GM18508 (cell line): Measurements from ENCODE around the gene UTP20.
"Not testable (repeated sequence)": the region's sequence is repeated elsewhere in the genome, so short reads cannot be mapped to it uniquely, and the experiment has no call there.

Experiments
- ATAC-seq: cut with Tn5 transposase; IDR thresholded peaks from one replicate; pipeline ENCODE4 v1.9.1; 2021; ENCODE audit warnings: moderate number of reproducible peaks; ENCODE audit not compliant: insufficient read depth, unreplicated experiment

UTP20 gene

GRCh38 chr12:101323255-101323654 is 43.4 kb downstream of the UTP20 start:
- no peak for ATAC-seq

- ATAC-seq: no peak
These were observed 45.7 kb downstream of the UTP20 start for GRCh38 chr12:101325590-101325989.

GRCh38 chr12:101327051-101327450 is 47.1 kb downstream of the UTP20 start:
- ATAC-seq: no peak

GRCh38 chr12:101327546-101327945 is 47.6 kb downstream of the UTP20 start:
- no peak for ATAC-seq

- ATAC-seq: no peak
These were observed 49.0 kb downstream of the UTP20 start for GRCh38 chr12:101328917-101329316.

- ATAC-seq: no peak
These were observed 50.7 kb downstream of the UTP20 start for GRCh38 chr12:101330631-101331030.

- no peak for ATAC-seq
These were observed 56.5 kb downstream of the UTP20 start for GRCh38 chr12:101336437-101336836.

- no peak for ATAC-seq
These were observed 58.2 kb downstream of the UTP20 start for GRCh38 chr12:101338087-101338486.

- no peak for ATAC-seq
These were observed 64.0 kb downstream of the UTP20 start for GRCh38 chr12:101343893-101344292.

GRCh38 chr12:101351682-101352081 is 71.8 kb downstream of the UTP20 start:
- no peak for ATAC-seq

- no peak for ATAC-seq
These were observed 76.9 kb downstream of the UTP20 start for GRCh38 chr12:101356794-101357193.

GRCh38 chr12:101361455-101361854 is 81.5 kb downstream of the UTP20 start:
- ATAC-seq: no peak

- ATAC-seq: no peak
These were observed 88.1 kb downstream of the UTP20 start for GRCh38 chr12:101368016-101368415.

- no peak for ATAC-seq
These were observed 92.5 kb downstream of the UTP20 start for GRCh38 chr12:101372431-101372830.

GRCh38 chr12:101375573-101375972 is 95.7 kb downstream of the UTP20 start:
- ATAC-seq: no peak

- no peak for ATAC-seq
These were observed 99.2 kb downstream of the UTP20 start for GRCh38 chr12:101379149-101379548.

- not testable (repeated sequence) for ATAC-seq
These were observed 111.3 kb downstream of the UTP20 start for GRCh38 chr12:101391181-101391580.

- ATAC-seq: peak; percentile 16
These were observed 127.1 kb downstream of the UTP20 start for GRCh38 chr12:101407049-101407435.

GRCh38 chr12:101407436-101408345 is 127.8 kb downstream of the UTP20 start, which contains the start of gene ARL1:
ARL1 (minus strand) TSS chr12:101407772; CDS start chr12:101407645, 127 bp downstream.
- ATAC-seq: peak; percentile 43

- ATAC-seq: not testable (repeated sequence)
These were observed 130.3 kb downstream of the UTP20 start for GRCh38 chr12:101410169-101410568.

- ATAC-seq: no peak
These were observed 134.7 kb downstream of the UTP20 start for GRCh38 chr12:101414533-101415119.

- ATAC-seq: no peak
These were observed 135.3 kb downstream of the UTP20 start for GRCh38 chr12:101415228-101415627.
